ENCODE results near the gene TIMM29.
"Not testable (repeated sequence)": the region's sequence is repeated elsewhere in the genome, so short reads cannot be mapped to it uniquely, and the experiment has no call there.

The TIMM29 gene

GRCh38 chr19:10913716-10914340 is 14.8 kb upstream of the TIMM29 start:
- DNase-seq, result no peak

DNA sequence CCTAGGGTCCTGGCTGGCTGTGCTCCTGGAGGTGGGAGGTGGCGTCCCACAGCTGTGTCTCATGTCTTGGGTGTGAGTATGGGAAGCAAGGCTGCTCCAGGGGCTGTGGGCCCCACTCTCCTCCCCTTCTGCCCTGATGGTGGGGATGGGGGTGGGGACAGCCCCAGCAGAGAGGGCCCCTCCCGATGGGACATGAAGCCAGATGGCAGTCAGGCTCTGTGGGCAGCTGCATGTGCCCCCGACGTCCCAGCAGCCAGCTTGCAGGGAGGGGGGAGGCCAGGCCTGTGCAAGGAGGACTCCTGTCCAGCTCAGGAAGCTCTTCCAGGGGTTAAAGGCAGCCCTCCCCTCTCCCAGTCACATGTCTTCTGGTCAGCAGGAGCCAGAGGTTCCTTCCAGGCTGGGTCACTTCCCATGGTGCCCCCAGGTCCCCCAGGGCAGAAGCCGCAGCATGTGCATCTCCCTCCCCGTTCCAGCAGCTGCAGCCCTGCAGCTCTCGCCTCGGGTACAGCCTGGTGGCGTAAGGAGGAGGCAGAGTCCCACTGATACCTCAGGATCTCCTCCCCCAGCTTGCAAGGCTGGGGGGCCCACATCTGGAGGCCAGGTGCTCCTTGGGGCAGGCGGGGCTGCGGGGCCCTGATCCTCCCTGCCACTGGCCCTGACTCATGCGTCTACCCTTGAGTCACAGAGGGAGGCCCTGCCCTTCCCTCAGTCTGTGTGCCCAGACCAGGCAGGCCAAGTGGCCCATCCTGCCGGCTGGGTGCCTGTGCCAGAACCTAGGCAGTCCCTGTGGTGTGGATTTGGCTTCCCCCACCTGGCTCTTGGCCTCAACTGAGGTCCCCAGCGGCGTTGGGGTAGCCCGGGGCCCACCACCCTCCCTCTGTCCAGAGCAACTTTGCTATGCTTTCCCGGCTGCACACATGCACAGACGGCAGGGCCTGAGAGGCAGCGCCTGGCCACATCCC is 13.2 kb upstream of the TIMM29 start:
- DNase-seq, result no peak

- DNase-seq, result no peak
Measured at GRCh38 chr19:10916602-10917001, 12.0 kb upstream of the TIMM29 start.

GRCh38 chr19:10918359-10918758 is 10.3 kb upstream of the TIMM29 start:
- DNase-seq, result no peak

DNA sequence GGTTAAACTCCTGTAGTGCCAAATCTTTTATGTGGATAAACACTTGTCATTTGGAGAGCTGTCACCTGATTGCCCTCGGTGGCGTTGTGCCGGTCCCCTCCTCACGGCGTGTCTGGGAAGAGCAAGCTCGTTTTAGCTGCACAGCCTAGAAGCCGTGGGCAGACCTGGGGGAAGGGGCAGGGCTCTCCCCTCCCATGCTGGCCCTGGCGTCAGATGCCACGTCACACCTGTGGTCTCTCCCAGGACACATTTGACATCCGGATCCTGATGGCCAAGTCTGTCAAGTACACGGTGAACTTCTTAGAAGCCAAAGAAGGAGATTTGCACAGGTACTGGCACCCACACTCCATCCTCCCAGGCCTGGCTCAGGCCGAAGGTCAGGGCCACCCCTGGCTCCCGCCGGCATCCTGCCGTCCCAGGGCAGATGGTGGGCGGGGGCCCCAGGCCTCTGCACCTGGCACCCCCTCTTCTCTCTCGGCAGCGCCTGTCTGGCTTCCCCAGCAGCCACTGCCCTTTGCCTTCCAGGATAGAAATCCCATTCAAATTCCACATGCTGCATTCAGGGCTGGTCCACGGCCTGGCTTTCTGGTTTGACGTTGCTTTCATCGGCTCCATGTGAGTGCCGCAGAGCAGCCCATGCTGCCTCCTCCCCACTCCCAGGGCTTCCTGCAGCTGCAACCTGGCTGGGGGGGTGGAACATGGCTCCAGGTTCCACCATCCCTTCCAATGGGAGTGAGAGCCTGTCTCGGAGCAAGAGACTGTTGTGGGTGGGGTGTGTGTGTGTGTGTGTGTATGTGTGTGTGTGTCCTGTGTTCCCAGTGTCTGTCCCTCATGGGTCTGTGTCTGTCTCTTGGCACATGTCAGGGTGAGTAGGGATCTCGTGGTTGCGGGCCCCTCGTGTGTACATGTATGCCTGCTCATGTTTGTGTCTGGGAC is 9.0 kb upstream of the TIMM29 start:
- DNase-seq, result no peak

- no peak for DNase-seq
Measured at GRCh38 chr19:10920288-10920655, 8.3 kb upstream of the TIMM29 start.

- DNase-seq, result no peak
Measured at GRCh38 chr19:10920781-10921180, 7.8 kb upstream of the TIMM29 start.

DNA sequence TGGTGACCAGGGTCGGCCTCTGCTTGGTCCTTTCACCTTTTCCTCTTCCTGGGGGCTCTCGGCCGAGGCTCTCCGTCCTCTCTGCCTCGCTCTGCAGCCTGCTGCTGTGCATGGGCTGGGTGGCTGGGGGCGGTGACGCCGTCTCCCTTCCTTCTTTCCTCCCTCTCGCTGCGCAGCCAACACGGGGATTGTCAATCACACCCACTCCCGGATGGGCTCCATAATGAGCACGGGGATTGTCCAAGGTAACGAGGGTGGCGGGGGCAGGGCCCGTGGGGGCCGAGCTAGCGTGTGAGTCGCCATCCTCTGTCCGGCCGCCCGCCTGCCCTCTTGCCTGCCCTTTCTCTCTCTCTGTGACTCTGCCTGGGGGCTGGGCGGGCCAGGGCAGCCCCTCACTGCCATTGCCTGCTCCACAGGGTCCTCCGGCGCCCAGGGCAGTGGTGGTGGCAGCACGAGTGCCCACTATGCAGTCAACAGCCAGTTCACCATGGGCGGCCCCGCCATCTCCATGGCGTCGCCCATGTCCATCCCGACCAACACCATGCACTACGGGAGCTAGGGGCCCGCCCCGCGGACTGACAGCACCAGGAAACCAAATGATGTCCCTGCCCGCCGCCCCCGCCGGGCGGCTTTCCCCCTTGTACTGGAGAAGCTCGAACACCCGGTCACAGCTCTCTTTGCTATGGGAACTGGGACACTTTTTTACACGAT is 7.3 kb upstream of the TIMM29 start:
- DNase-seq, result no peak

DNA sequence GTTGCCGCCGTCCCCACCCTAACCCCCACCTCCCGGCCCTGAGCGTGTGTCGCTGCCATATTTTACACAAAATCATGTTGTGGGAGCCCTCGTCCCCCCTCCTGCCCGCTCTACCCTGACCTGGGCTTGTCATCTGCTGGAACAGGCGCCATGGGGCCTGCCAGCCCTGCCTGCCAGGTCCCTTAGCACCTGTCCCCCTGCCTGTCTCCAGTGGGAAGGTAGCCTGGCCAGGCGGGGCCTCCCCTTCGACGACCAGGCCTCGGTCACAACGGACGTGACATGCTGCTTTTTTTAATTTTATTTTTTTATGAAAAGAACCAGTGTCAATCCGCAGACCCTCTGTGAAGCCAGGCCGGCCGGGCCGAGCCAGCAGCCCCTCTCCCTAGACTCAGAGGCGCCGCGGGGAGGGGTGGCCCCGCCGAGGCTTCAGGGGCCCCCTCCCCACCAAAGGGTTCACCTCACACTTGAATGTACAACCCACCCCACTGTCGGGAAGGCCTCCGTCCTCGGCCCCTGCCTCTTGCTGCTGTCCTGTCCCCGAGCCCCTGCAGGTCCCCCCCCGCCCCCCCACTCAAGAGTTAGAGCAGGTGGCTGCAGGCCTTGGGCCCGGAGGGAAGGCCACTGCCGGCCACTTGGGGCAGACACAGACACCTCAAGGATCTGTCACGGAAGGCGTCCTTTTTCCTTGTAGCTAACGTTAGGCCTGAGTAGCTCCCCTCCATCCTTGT is 6.5 kb upstream of the TIMM29 start:
- DNase-seq, result no peak

DNA sequence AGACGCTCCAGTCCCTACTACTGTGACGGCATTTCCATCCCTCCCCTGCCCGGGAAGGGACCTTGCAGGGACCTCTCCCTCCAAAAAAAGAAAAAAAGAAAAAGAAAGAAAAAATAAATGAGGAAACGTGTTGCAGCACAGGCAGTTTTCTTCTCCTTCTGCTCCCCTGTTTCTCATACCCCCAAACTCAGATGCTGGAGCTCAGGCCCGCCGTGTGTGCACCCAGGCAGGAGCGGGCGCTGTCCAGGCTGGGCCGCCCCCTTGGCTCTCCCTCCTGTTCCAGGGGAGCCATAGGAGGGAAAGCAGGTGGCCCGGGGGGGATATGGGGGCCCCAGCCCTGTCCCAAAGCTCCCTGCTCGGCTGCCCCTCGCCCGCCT is 6.0 kb upstream of the TIMM29 start:
- DNase-seq, result no peak

- no peak for DNase-seq
Measured at GRCh38 chr19:10923260-10924112, 5.1 kb upstream of the TIMM29 start.

DNA sequence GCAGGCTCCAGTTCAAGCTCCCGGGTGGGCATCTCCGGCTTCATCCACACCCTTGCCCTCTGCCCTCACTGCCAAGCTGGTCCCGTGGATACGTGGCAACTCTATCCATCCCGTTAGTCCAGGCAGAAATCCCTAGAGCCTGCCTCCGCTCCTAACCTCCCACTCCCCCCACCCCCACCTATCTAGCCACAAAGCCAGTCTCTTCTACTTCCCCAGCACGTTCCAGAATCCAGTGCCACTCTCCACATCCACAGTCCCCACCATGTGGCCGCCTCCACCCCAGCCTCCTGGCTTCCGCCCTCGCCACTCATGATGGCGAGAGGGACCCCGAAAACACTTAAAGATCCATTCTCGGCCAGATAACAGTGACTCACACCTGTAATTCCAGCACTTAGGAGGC is 4.0 kb upstream of the TIMM29 start:
- DNase-seq, result no peak

DNA sequence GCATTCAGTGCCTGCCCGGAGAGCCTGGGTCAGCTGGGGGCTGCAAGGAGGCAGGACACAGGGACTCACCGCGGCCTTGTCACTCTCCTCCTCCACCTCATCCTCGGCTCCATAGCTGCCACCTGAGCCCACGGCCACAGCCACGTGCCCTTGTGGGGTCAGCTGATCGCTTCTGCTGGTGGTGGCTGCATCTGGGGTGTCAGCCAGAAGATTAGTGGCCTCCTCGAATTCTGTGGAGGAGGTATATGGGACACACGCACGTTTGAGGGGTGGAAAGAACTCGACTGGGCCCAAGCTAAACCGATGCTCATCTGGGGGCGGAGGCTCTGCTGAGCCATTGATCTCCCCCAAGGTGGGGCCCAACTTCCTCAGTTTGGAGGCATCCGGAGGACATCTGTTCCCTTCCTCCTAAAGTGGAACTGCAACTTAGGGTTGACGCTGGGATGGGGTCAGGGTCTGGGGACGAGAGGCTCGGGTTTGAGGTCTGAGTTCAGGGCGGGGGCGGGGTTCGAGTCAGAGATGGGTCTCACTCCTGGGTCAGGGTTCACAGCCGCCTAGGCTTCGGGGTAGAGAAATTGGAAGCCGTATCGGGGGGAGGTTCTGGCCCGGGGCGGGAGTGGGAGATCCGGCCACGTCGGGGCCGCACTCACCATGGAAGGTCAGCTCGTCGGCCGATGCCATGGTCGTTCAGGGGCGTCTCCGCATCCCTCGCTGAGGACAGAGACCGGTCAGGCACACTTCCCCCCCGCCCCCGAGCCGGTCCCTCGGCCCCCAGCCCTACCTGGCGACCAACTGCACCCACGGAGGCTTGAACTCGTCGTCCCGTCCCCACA is 665 bp upstream of the TIMM29 start:
- peak; percentile 11 to 28 for DNase-seq

DNA sequence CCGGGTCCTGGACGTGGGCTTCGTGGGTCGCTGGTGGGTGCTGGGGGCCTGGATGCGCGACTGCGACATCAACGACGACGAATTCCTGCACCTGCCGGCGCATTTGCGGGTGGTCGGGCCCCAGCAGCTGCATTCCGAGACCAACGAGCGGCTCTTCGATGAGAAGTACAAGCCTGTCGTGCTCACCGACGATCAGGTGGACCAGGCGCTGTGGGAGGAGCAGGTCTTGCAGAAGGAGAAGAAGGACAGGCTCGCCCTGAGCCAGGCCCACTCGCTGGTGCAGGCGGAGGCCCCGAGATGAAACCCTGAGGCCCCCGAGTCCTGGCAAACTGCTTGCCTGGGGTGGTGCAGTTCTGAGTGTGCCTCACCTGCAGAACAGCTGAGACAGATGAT is 787 bp downstream of the TIMM29 start:
- no peak for DNase-seq

- no peak for DNase-seq
Measured at GRCh38 chr19:10935371-10936059, 6.9 kb downstream of the TIMM29 start.

GRCh38 chr19:10936661-10937084 is 8.1 kb downstream of the TIMM29 start:
- peak; percentile 18 to 39 for DNase-seq

DNA sequence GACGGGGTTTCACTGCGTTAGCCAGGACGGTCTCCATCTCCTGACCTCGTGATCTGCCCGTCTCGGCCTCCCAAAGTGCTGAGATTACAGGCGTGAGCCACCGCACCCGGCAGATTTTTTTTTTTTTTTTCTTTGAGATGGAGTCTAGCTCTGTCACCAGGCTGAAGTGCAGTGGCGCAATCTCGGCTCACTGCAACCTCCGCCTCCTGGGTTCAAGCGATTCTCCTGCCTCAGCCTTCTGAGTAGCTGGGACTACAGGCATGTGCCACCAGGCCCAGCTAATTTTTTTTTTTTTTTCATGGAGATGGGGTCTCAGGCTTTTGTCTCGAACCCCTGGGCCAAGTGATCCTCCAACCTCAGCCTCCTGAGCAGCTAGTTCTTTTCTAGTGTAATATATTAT is 13.0 kb downstream of the TIMM29 start:
- not testable (repeated sequence) for DNase-seq

GRCh38 chr19:10943412-10943811 is 14.8 kb downstream of the TIMM29 start:
- DNase-seq, result not testable (repeated sequence)

- DNase-seq, result no peak
Measured at GRCh38 chr19:10945264-10945663, 16.7 kb downstream of the TIMM29 start.
